WTC11 (cell line): Measurements from ENCODE around the gene ZFHX2.
A peak's percentile ranks its signal among the peaks of the same experiment; 100 is the strongest.

Experiments
- CREB1 ChIP-seq: sonication (generic); formaldehyde crosslinking; IDR thresholded peaks from 2 replicates; pipeline ENCODE4 v1.8.0; 2023; ENCODE audit warnings: mild to moderate bottlenecking, missing genetic modification reagents
- ESRRA ChIP-seq: sonication (generic); formaldehyde crosslinking; IDR thresholded peaks from 2 replicates; pipeline ENCODE4 v1.8.1; 2022; ENCODE audit warnings: mild to moderate bottlenecking, missing genetic modification reagents, borderline replicate concordance
- FOXJ3 ChIP-seq: sonication (generic); formaldehyde crosslinking; IDR thresholded peaks from 2 replicates; pipeline ENCODE4 v1.9.0; 2021; ENCODE audit warnings: missing genetic modification reagents, mild to moderate bottlenecking, borderline replicate concordance
- KAT7 ChIP-seq: sonication (generic); formaldehyde crosslinking; IDR thresholded peaks from 2 replicates; pipeline ENCODE4 v1.8.1; 2023; ENCODE audit warnings: missing genetic modification reagents, mild to moderate bottlenecking, borderline replicate concordance
- NR3C1 ChIP-seq: sonication (generic); formaldehyde crosslinking; conservative IDR thresholded peaks from 2 replicates; pipeline ENCODE4 v1.8.1; 2023; ENCODE audit warnings: low read depth, mild to moderate bottlenecking, missing genetic modification reagents
- RELA ChIP-seq: sonication (generic); formaldehyde crosslinking; IDR thresholded peaks from 2 replicates; pipeline ENCODE4 v1.8.1; 2022; ENCODE audit warnings: missing genetic modification reagents, mild to moderate bottlenecking, borderline replicate concordance
- ZBTB21 ChIP-seq: sonication (generic); formaldehyde crosslinking; IDR thresholded peaks from 2 replicates; pipeline ENCODE4 v1.8.1; 2023; ENCODE audit warnings: mild to moderate bottlenecking, missing genetic modification reagents, borderline replicate concordance
- ZNF263 ChIP-seq: sonication (generic); formaldehyde crosslinking; IDR thresholded peaks from 2 replicates; pipeline ENCODE4 v1.8.1; 2022; ENCODE audit warnings: low read depth, mild to moderate bottlenecking, moderate library complexity, missing genetic modification reagents
- ZNF671 ChIP-seq: fragments of 250-450 bp; sonication (Bioruptor Pico); IDR thresholded peaks from 2 replicates; pipeline ENCODE4 v1.8.0; 2021; ENCODE audit warnings: mild to moderate bottlenecking
- TF ChIP-seq, protein P1 (sequence below): fragments of 200-600 bp; IDR thresholded peaks from 2 replicates; pipeline ENCODE4 v1.8.0; 2022; ENCODE audit warnings: antibody characterized with exemption
- TF ChIP-seq, protein P2 (sequence below): sonication (generic); formaldehyde crosslinking; IDR thresholded peaks from 2 replicates; pipeline ENCODE4 v1.8.1; 2023; ENCODE audit warnings: mild to moderate bottlenecking, missing genetic modification reagents
- TF ChIP-seq, protein P3 (sequence below): sonication (generic); formaldehyde crosslinking; IDR thresholded peaks from 2 replicates; pipeline ENCODE4 v1.8.1; 2023; ENCODE audit warnings: mild to moderate bottlenecking, missing genetic modification reagents, moderate library complexity
- TF ChIP-seq, protein P4 (sequence below): sonication (generic); formaldehyde crosslinking; IDR thresholded peaks from 2 replicates; pipeline ENCODE4 v1.8.0; 2023; ENCODE audit warnings: missing genetic modification reagents

DNA sequence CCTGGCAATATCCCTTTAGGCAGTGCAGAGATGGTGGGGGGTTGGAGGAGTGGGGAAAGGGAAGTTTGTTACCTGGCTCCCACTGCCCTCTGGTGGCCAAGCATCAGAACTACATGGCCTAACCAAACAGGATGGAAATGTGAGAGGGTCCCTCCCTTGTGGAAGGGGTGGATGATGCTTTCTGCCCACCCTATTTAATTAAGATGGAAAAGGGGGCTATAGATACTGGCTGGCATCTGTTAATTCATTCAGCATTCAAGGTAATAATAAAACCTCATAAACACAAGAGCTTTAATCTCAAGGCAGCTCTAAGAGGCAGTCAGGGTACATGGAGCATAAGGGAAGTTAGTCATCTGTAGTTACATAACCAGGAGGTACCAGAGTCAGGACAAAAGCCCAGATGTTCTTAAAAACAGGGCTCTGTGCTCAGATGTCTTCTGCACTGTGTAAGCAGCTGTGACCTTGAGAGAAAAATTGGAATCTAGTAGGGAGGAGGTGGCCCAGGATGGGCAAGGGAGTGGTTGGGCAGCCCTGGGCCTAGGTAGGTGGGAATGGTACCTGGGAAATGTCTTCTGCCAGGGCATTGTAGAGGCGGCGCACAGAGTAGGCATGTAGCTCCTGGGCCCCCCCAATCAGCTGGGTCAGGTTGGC is 11.4 kb upstream of the ZFHX2 start:
- TF ChIP-seq ESRRA (no peak), FOXJ3 (CRISPR knock-in tag) (no peak), RELA (CRISPR knock-in tag) (no peak), NR3C1 (no peak), CREB1 (CRISPR knock-in tag) (no peak), ZBTB21 (no peak), ZNF671 (no peak), KAT7 (CRISPR knock-in tag) (no peak), ZNF263 (CRISPR knock-in tag) (no peak)
- TF ChIP-seq, protein P1, sequence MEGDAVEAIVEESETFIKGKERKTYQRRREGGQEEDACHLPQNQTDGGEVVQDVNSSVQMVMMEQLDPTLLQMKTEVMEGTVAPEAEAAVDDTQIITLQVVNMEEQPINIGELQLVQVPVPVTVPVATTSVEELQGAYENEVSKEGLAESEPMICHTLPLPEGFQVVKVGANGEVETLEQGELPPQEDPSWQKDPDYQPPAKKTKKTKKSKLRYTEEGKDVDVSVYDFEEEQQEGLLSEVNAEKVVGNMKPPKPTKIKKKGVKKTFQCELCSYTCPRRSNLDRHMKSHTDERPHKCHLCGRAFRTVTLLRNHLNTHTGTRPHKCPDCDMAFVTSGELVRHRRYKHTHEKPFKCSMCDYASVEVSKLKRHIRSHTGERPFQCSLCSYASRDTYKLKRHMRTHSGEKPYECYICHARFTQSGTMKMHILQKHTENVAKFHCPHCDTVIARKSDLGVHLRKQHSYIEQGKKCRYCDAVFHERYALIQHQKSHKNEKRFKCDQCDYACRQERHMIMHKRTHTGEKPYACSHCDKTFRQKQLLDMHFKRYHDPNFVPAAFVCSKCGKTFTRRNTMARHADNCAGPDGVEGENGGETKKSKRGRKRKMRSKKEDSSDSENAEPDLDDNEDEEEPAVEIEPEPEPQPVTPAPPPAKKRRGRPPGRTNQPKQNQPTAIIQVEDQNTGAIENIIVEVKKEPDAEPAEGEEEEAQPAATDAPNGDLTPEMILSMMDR: peak; percentile 95
- TF ChIP-seq, protein P2, sequence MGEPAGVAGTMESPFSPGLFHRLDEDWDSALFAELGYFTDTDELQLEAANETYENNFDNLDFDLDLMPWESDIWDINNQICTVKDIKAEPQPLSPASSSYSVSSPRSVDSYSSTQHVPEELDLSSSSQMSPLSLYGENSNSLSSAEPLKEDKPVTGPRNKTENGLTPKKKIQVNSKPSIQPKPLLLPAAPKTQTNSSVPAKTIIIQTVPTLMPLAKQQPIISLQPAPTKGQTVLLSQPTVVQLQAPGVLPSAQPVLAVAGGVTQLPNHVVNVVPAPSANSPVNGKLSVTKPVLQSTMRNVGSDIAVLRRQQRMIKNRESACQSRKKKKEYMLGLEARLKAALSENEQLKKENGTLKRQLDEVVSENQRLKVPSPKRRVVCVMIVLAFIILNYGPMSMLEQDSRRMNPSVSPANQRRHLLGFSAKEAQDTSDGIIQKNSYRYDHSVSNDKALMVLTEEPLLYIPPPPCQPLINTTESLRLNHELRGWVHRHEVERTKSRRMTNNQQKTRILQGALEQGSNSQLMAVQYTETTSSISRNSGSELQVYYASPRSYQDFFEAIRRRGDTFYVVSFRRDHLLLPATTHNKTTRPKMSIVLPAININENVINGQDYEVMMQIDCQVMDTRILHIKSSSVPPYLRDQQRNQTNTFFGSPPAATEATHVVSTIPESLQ: no peak
- TF ChIP-seq, protein P3, sequence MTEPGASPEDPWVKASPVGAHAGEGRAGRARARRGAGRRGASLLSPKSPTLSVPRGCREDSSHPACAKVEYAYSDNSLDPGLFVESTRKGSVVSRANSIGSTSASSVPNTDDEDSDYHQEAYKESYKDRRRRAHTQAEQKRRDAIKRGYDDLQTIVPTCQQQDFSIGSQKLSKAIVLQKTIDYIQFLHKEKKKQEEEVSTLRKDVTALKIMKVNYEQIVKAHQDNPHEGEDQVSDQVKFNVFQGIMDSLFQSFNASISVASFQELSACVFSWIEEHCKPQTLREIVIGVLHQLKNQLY (CRISPR knock-in tag): no peak
- TF ChIP-seq, protein P4, sequence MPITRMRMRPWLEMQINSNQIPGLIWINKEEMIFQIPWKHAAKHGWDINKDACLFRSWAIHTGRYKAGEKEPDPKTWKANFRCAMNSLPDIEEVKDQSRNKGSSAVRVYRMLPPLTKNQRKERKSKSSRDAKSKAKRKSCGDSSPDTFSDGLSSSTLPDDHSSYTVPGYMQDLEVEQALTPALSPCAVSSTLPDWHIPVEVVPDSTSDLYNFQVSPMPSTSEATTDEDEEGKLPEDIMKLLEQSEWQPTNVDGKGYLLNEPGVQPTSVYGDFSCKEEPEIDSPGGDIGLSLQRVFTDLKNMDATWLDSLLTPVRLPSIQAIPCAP (CRISPR knock-in tag): no peak
